ENCODE measurements around the gene KCTD3.

The KCTD3 gene

DNA sequence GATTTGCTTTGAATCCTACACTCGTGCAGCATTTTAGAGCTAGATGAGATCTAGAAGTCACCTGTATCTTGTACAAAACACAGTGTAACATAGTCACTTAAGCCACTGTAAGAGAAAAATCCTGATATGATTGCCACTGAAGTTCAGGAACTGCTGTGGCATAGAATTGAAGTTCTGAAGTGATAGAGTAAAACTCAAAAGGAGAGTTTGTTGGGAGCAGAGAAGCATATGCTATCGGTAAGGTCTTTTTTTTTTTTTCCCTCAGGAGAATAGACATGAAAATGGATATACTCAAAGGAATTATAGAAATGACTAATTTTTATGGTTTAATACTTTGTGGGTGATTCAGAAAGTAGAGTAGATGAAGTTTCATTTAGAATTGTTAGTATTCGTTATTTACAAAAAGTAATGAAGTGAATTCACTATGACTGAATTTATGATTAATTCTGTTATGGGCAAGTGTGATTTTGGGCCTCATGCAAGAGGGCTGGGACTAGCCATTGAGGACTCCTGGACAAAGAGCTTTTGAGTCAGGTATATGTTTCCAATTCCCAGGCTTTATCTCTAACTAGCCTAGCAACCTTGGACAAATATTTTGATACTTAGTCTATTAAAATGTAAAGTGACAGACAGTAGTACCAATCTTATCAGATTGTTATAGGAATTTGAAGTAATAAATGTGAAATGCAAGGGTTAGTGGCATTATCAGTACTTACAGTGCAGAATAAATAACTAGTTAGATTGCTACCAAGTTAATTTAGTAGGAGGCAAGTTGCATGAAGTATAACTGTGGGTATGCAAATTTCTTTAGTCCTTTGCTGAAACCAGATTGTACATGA is 3.1 kb downstream of the KCTD3 start:
- Histone ChIP-seq H3K27ac (no peak overlapping the region), H3K4me3 (peak overlapping the region; percentile 22)
- no peak for DNase-seq (ENCODE audit: low spot score)
- TF ChIP-seq, protein P1, sequence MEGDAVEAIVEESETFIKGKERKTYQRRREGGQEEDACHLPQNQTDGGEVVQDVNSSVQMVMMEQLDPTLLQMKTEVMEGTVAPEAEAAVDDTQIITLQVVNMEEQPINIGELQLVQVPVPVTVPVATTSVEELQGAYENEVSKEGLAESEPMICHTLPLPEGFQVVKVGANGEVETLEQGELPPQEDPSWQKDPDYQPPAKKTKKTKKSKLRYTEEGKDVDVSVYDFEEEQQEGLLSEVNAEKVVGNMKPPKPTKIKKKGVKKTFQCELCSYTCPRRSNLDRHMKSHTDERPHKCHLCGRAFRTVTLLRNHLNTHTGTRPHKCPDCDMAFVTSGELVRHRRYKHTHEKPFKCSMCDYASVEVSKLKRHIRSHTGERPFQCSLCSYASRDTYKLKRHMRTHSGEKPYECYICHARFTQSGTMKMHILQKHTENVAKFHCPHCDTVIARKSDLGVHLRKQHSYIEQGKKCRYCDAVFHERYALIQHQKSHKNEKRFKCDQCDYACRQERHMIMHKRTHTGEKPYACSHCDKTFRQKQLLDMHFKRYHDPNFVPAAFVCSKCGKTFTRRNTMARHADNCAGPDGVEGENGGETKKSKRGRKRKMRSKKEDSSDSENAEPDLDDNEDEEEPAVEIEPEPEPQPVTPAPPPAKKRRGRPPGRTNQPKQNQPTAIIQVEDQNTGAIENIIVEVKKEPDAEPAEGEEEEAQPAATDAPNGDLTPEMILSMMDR (IDR thresholded peaks at IDR 0.05) = no peak

DNA sequence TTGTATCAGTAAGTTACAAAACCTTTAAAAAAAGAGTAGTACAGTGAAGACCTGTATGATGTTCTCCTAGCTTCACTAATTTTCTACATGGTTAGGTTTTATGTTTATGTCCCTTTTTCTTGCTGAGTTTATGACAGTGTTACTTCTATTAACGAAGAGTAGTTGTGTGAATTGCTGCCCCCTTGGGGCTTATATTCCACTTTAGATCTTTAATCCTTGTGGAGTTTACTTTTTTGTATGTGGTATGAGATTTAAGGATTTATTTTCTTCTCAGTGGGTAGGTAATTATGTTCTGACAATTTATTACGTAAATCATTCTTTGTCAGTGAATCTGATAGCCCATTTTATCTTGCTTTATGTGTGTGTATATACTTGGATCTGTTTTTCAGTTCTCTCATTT is 14.8 kb downstream of the KCTD3 start:
- Histone ChIP-seq H3K27ac (no peak overlapping the region), H3K4me3 (no peak overlapping the region)
- no peak for DNase-seq (ENCODE audit: low spot score)
- TF ChIP-seq, protein P1 (IDR thresholded peaks at IDR 0.05) = no peak

- no peak overlapping the region for H3K4me3 ChIP-seq
- no peak for DNase-seq (ENCODE audit: low spot score)
- H3K27ac ChIP-seq = no peak overlapping the region
- TF ChIP-seq, protein P1 (IDR thresholded peaks at IDR 0.05) = no peak
These were observed 16.2 kb downstream of the KCTD3 start for GRCh38 chr1:215583185-215583749.

DNA sequence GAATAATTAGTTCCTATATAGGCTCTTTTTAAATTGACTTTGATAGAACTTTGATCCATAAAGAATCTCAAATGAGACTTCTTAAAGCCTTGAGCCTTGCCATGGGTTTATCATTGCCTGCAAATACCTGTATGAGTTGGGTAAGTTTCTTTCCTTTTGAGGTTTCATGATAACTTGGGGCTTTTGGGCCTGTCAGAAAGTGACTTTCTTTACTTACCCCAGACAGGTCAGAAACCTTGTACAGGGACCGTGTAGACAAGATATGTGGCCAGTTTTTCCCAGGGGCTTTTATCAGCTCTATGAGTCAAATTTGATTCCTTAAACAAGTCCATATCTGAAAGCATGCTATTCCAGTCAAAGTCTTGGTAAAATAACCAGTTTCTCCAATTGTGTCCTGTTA is 17.3 kb downstream of the KCTD3 start:
- TF ChIP-seq, protein P1 (IDR thresholded peaks at IDR 0.05) = no peak
- no peak for DNase-seq (ENCODE audit: low spot score)
- H3K4me3 ChIP-seq = no peak overlapping the region
- H3K27ac ChIP-seq = no peak overlapping the region

GRCh38 chr1:215589650-215590435 is 22.7 kb downstream of the KCTD3 start:
- TF ChIP-seq, protein P1 (IDR thresholded peaks at IDR 0.05) = no peak
- no peak overlapping the region for H3K4me3 ChIP-seq
- no peak for DNase-seq (ENCODE audit: low spot score)
- no peak overlapping the region for H3K27ac ChIP-seq

DNA sequence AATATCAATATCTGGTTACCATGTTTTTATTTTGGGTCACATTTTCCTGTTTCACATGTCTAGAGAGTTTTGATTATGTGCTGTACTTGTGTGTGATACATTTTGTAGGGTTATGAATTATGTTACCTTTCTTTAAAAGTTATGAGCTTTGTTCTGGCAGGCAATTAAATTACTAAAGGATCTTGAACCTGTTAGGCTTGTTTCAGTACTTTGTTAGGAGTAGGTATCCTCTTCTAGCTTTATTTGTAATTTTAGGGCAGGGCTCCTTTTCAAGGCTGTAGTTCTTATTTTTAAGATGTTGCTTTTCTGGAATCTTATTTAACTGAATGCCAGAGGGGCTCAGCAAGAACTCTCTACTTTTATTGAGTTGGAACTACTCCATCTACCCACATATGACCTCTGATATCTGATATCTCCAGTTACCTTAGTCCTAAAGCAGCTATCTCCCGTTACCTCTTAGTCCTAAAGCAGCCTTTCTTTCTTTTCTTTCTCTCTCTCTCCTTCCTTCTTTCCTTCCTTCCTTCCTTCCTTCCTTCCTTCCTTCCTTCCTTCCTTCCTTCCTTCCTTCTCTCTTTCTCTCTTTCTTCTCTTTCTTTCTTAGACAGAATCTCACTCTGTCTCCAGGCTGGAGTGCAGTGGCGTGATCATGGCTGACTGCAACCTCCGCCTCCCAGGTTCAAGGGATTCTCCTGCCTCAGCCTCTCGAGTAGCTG is 23.8 kb downstream of the KCTD3 start:
- TF ChIP-seq, protein P1 (IDR thresholded peaks at IDR 0.05) = no peak
- DNase-seq (ENCODE audit: low spot score) = no peak
- Histone ChIP-seq H3K4me3 (no peak overlapping the region), H3K27ac (no peak overlapping the region)

Measured in coronary artery (tissue), 2 donors.